ENCODE results near the gene DEUP1. TPM values are rescaled to one million over a fixed set of nuclear protein-coding genes. Genes with fewer than 3 reads are reported as not detected.

DEUP1 gene
- total RNA-seq (not detected), total RNA-seq (0 to 0.09 (median 0) reads per million in 29 experiments)
- not detected for total RNA-seq (2013)

GRCh38 chr11:93330446-93330984 lies at the start of gene DEUP1:
TSS of gene DEUP1 (plus strand) at chr11:93330742. CDS start at chr11:93332260, 1,518 bp downstream.
- WGBS (ENCODE audit: insufficient coverage): 7% methylated on average over 71 of the region's 73 CpGs
- Histone ChIP-seq H3K27ac (ENCODE audit: low read length) (no peak within 1 kb of the TSS), H3K36me3 (ENCODE audit: control insufficient read depth in 2 of 2, extremely low read depth in 1 of 2, insufficient read depth in 1 of 2, low read length in 1 of 2) (no peaks in the 10 kb centered on the region), H3K9me3 (no peaks in the 10 kb centered on the region), H3K4me3 (ENCODE audit: control insufficient read depth in 1 of 2, extremely low read depth in 1 of 2, low read length in 1 of 2) (no peak within 1 kb of the TSS), H3K27me3 (replicated peaks in 1 of 2; ENCODE audit: control insufficient read depth in 2 of 2, extremely low read depth in 1 of 2, insufficient read depth in 2 of 2, low read length in 1 of 2) (peaks cover 2 to 7% of the 10 kb centered on the region in 2 experiments), H3K4me1 (ENCODE audit: control insufficient read depth in 1 of 2, extremely low read depth in 1 of 2, insufficient read depth in 2 of 2, low read length in 2 of 2) (peaks cover 0 to 5% of the 10 kb centered on the region in 2 experiments)
- peak within 1 kb of the TSS in 2 of 3 donors; percentile 50 to 52 for H3K4me3 Mint-ChIP-seq
- ChIA-PET POLR2A (no interaction called here), CTCF (interaction anchor here in 1 of 2 donors (0.7 kb wide), 1 partner anchor 105 kb away, joined by 4 read pairs; no protein-coding TSS in a partner anchor)
- no peaks in the 10 kb centered on the region for H3K9me3 Mint-ChIP-seq
- peaks cover 35 to 47% of the 10 kb centered on the region in 2 donors for H3K27me3 Mint-ChIP-seq
- peak in 3 of 35 experiments; percentile 1 to 2 (median 1) for DNase-seq
- no peak within 1 kb of the TSS for H3K27ac Mint-ChIP-seq
- no peak for ATAC-seq (replicated peaks in 1 of 4)
- peaks cover 0 to 8% (median 7%) of the 10 kb centered on the region in 3 donors for H3K4me1 Mint-ChIP-seq
- H3K36me3 Mint-ChIP-seq: no peaks in the 10 kb centered on the region

DNA sequence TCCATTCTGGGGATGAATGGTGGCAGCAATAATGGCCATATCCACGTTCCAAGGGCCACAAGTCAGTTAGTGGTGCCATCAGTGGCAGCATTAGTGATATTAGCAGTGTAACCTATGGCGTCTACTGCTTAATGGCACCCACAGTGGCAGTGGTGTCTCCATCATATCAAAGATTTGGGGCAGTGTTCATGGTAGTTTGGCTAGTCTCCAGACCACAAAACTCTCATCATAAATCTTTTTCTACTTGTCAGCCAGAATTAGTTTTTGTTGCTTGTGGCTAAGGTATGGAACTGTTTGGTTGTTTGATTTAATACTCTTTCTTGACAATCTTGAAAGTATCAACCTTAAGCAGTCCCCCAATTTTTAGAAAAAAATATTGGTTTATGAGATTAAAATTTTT lies 45.1 kb upstream of the DEUP1 start:
- 64% methylated on average over 2 of the region's 2 CpGs for WGBS (ENCODE audit: insufficient coverage)
- POLR2A ChIA-PET: no interaction called here
- H3K4me1 ChIP-seq (ENCODE audit: control insufficient read depth in 1 of 2, extremely low read depth in 1 of 2, insufficient read depth in 2 of 2, low read length in 2 of 2): no peaks in the 10 kb centered on the region

GRCh38 chr11:93287434-93287833 lies 43.1 kb upstream of the DEUP1 start:
- Mint-ChIP-seq H3K4me1 (no peaks in the 10 kb centered on the region), H3K4me3 (no peak overlapping the region), H3K27me3 (peaks cover 19 to 25% of the 10 kb centered on the region in 2 donors), H3K27ac (no peak overlapping the region), H3K36me3 (no peaks in the 10 kb centered on the region), H3K9me3 (no peaks in the 10 kb centered on the region)
- Histone ChIP-seq H3K36me3 (ENCODE audit: control insufficient read depth in 2 of 2, extremely low read depth in 1 of 2, insufficient read depth in 1 of 2, low read length in 1 of 2) (no peaks in the 10 kb centered on the region), H3K27me3 (replicated peaks in 1 of 2; ENCODE audit: control insufficient read depth in 2 of 2, extremely low read depth in 1 of 2, insufficient read depth in 2 of 2, low read length in 1 of 2) (no peaks in the 10 kb centered on the region), H3K4me3 (ENCODE audit: control insufficient read depth in 1 of 2, extremely low read depth in 1 of 2, low read length in 1 of 2) (no peak overlapping the region), H3K9me3 (no peaks in the 10 kb centered on the region), H3K4me1 (ENCODE audit: control insufficient read depth in 1 of 2, extremely low read depth in 1 of 2, insufficient read depth in 2 of 2, low read length in 2 of 2) (no peaks in the 10 kb centered on the region), H3K27ac (ENCODE audit: low read length) (no peak overlapping the region)
- no CpG with 5 or more reads among the region's 2 CpGs for WGBS (ENCODE audit: insufficient coverage)
- ATAC-seq (replicated peaks in 1 of 4): no peak
- CTCF ChIA-PET: no interaction called here
- POLR2A ChIA-PET: no interaction called here
- DNase-seq: no peak

More for the DNA sequence above, 45.1 kb upstream of the DEUP1 start:
- no peak overlapping the region for H3K27ac ChIP-seq (ENCODE audit: low read length)
- Mint-ChIP-seq H3K36me3 (no peaks in the 10 kb centered on the region), H3K27ac (no peak overlapping the region), H3K27me3 (peaks cover 14 to 18% of the 10 kb centered on the region in 2 donors), H3K4me1 (no peaks in the 10 kb centered on the region), H3K9me3 (no peaks in the 10 kb centered on the region), H3K4me3 (no peak overlapping the region)
- no peak overlapping the region for H3K4me3 ChIP-seq (ENCODE audit: control insufficient read depth in 1 of 2, extremely low read depth in 1 of 2, low read length in 1 of 2)
- no peaks in the 10 kb centered on the region for H3K36me3 ChIP-seq (ENCODE audit: control insufficient read depth in 2 of 2, extremely low read depth in 1 of 2, insufficient read depth in 1 of 2, low read length in 1 of 2)
- no peaks in the 10 kb centered on the region for H3K27me3 ChIP-seq (replicated peaks in 1 of 2; ENCODE audit: control insufficient read depth in 2 of 2, extremely low read depth in 1 of 2, insufficient read depth in 2 of 2, low read length in 1 of 2)
- no peaks in the 10 kb centered on the region for H3K9me3 ChIP-seq
- ATAC-seq (replicated peaks in 1 of 4) (no peak), DNase-seq (no peak)
- CTCF ChIA-PET: no interaction called here

DNA sequence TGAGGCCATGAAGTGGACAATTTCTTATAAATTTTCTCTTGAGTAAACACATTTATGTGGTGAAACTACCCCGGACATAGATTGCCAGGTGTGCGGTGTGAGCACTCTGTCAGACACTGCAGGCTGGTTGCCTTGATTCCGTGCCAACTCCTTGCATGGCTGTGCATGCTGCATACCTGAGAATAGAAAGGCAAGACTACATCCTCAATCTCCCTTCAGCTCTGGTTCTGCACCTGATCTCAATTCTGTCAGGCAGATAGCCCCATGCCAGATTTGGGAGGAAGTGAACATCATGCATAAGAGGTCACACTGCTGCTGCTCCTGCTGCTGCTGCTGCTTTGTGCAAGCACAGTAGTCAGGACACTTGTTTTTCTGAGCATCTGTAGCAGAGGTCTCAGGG lies 42.5 kb upstream of the DEUP1 start:
- Histone ChIP-seq H3K27me3 (replicated peaks in 1 of 2; ENCODE audit: control insufficient read depth in 2 of 2, extremely low read depth in 1 of 2, insufficient read depth in 2 of 2, low read length in 1 of 2) (no peaks in the 10 kb centered on the region), H3K4me3 (ENCODE audit: control insufficient read depth in 1 of 2, extremely low read depth in 1 of 2, low read length in 1 of 2) (no peak overlapping the region), H3K27ac (ENCODE audit: low read length) (no peak overlapping the region), H3K4me1 (ENCODE audit: control insufficient read depth in 1 of 2, extremely low read depth in 1 of 2, insufficient read depth in 2 of 2, low read length in 2 of 2) (no peaks in the 10 kb centered on the region), H3K36me3 (ENCODE audit: control insufficient read depth in 2 of 2, extremely low read depth in 1 of 2, insufficient read depth in 1 of 2, low read length in 1 of 2) (no peaks in the 10 kb centered on the region), H3K9me3 (no peaks in the 10 kb centered on the region)
- H3K27ac Mint-ChIP-seq: no peak overlapping the region
- DNase-seq (no peak), ATAC-seq (replicated peaks in 1 of 4) (no peak)
- ChIA-PET CTCF (no interaction called here), POLR2A (no interaction called here)
- peaks cover 19 to 25% of the 10 kb centered on the region in 2 donors for H3K27me3 Mint-ChIP-seq
- no peaks in the 10 kb centered on the region for H3K36me3 Mint-ChIP-seq
- H3K4me1 Mint-ChIP-seq: no peaks in the 10 kb centered on the region
- WGBS (ENCODE audit: insufficient coverage): no CpG with 5 or more reads among the region's 3 CpGs
- H3K9me3 Mint-ChIP-seq: no peaks in the 10 kb centered on the region
- H3K4me3 Mint-ChIP-seq: no peak overlapping the region

- no peaks in the 10 kb centered on the region for H3K36me3 Mint-ChIP-seq
- no CpG with 5 or more reads among the region's 2 CpGs for WGBS (ENCODE audit: insufficient coverage)
Observed at GRCh38 chr11:93288767-93289166, 41.8 kb upstream of the DEUP1 start.

GRCh38 chr11:93289782-93290463 lies 40.6 kb upstream of the DEUP1 start:
- Mint-ChIP-seq H3K9me3 (no peaks in the 10 kb centered on the region), H3K27ac (no peak overlapping the region), H3K27me3 (peaks cover 19 to 32% of the 10 kb centered on the region in 2 donors), H3K4me1 (no peaks in the 10 kb centered on the region), H3K36me3 (no peaks in the 10 kb centered on the region), H3K4me3 (no peak overlapping the region)
- Histone ChIP-seq H3K4me3 (ENCODE audit: control insufficient read depth in 1 of 2, extremely low read depth in 1 of 2, low read length in 1 of 2) (no peak overlapping the region), H3K9me3 (no peaks in the 10 kb centered on the region), H3K4me1 (ENCODE audit: control insufficient read depth in 1 of 2, extremely low read depth in 1 of 2, insufficient read depth in 2 of 2, low read length in 2 of 2) (no peaks in the 10 kb centered on the region), H3K36me3 (ENCODE audit: control insufficient read depth in 2 of 2, extremely low read depth in 1 of 2, insufficient read depth in 1 of 2, low read length in 1 of 2) (no peaks in the 10 kb centered on the region), H3K27ac (ENCODE audit: low read length) (no peak overlapping the region), H3K27me3 (replicated peaks in 1 of 2; ENCODE audit: control insufficient read depth in 2 of 2, extremely low read depth in 1 of 2, insufficient read depth in 2 of 2, low read length in 1 of 2) (no peaks in the 10 kb centered on the region)
- CTCF ChIA-PET: no interaction called here
- WGBS (ENCODE audit: insufficient coverage): 67% methylated on average over 3 of the region's 5 CpGs
- ATAC-seq (replicated peaks in 1 of 4) (no peak), DNase-seq (no peak)
- POLR2A ChIA-PET: no interaction called here

More at GRCh38 chr11:93288767-93289166, 41.8 kb upstream of the DEUP1 start:
- Mint-ChIP-seq H3K27ac (no peak overlapping the region), H3K9me3 (no peaks in the 10 kb centered on the region), H3K4me3 (no peak overlapping the region), H3K4me1 (no peaks in the 10 kb centered on the region), H3K27me3 (peaks cover 19 to 25% of the 10 kb centered on the region in 2 donors)
- H3K27ac ChIP-seq (ENCODE audit: low read length): no peak overlapping the region
- DNase-seq (no peak), ATAC-seq (replicated peaks in 1 of 4) (no peak)
- ChIA-PET POLR2A (no interaction called here), CTCF (interaction anchor here in 1 of 2 donors (0.5 kb wide), 1 partner anchor 364 kb away, joined by 3 read pairs; no protein-coding TSS in a partner anchor)
- no peaks in the 10 kb centered on the region for H3K36me3 ChIP-seq (ENCODE audit: control insufficient read depth in 2 of 2, extremely low read depth in 1 of 2, insufficient read depth in 1 of 2, low read length in 1 of 2)
- no peaks in the 10 kb centered on the region for H3K27me3 ChIP-seq (replicated peaks in 1 of 2; ENCODE audit: control insufficient read depth in 2 of 2, extremely low read depth in 1 of 2, insufficient read depth in 2 of 2, low read length in 1 of 2)
- no peaks in the 10 kb centered on the region for H3K4me1 ChIP-seq (ENCODE audit: control insufficient read depth in 1 of 2, extremely low read depth in 1 of 2, insufficient read depth in 2 of 2, low read length in 2 of 2)
- no peak overlapping the region for H3K4me3 ChIP-seq (ENCODE audit: control insufficient read depth in 1 of 2, extremely low read depth in 1 of 2, low read length in 1 of 2)
- H3K9me3 ChIP-seq: no peaks in the 10 kb centered on the region
